B cell (primary cell): ENCODE measurements around the gene SSPN. TPM values are rescaled to one million over a fixed set of nuclear protein-coding genes. Genes with fewer than 3 reads are reported as not detected.

Source experiments
- ATAC-seq: fragments of 200-7000 bp; cut with Tn5 transposase; one replicate; pipeline ENCODE4 v1.10.0; 2021; ENCODE audit warnings: low read depth, mild to moderate bottlenecking, moderate number of reproducible peaks, moderate library complexity
- CTCF ChIA-PET: fragments of 350-600 bp; sonication (Branson Sonifier 250); formaldehyde crosslinking; loops from one replicate; lab custom pipeline; 2021; ENCODE audit warnings: antibody characterized with exemption, inconsistent platforms; lab: Charles Lee
- POLR2A ChIA-PET: fragments of 350-600 bp; sonication (Branson Sonifier 250); formaldehyde crosslinking; loops from one replicate; lab custom pipeline; 2021; ENCODE audit warnings: antibody characterized with exemption; lab: Charles Lee
- DNase-seq: peaks from one replicate; pipeline ENCODE4 v3.0.0; 2013
- H2AFZ ChIP-seq: 2 replicates; pipeline ENCODE4 v1.6.1; 2012; ENCODE audit warnings: mild to moderate bottlenecking, low read depth, low read length; ENCODE audit not compliant: insufficient read depth, poor library complexity, severe bottlenecking
- H3K27ac ChIP-seq, 2 donors: 1 replicate in 1 of 2; 2 replicates in 1 of 2; pipeline ENCODE4 v1.5.1; 2012 to 2013; ENCODE audit warnings: low read length in 2 of 2, mild to moderate bottlenecking in 2 of 2, moderate library complexity in 1 of 2
- H3K27me3 ChIP-seq, 4 experiments: fragments of 200-600 bp in 1 of 4; sonication (generic) in 1 of 4; replicated peaks in 1 of 4; 1 replicate in 2 of 4; 2 replicates in 2 of 4; pipeline versions ENCODE4 v1.6.1 to v1.7.0; 2013 to 2016; ENCODE audit warnings: low read length in 3 of 4, mild to moderate bottlenecking in 2 of 4, mixed read lengths in 1 of 4, moderate library complexity in 1 of 4; ENCODE audit not compliant: insufficient read depth in 4 of 4, control insufficient read depth in 3 of 4; ENCODE audit errors: control extremely low read depth in 1 of 4
- H3K36me3 ChIP-seq, 2 experiments: replicated peaks in 1 of 2; 1 replicate in 1 of 2; 2 replicates in 1 of 2; pipeline versions ENCODE4 v1.6.1 to v1.7.1; 2013; ENCODE audit warnings: low read length in 1 of 2; ENCODE audit not compliant: insufficient read depth in 2 of 2, control insufficient read depth in 1 of 2; ENCODE audit errors: control extremely low read depth in 1 of 2, extremely low read depth in 1 of 2
- H3K4me1 ChIP-seq, 2 donors: fragments of 200-600 bp in 1 of 2; sonication (generic) in 1 of 2; 1 replicate in 1 of 2; 2 replicates in 1 of 2; pipeline versions ENCODE4 v1.5.1 to v1.6.1; 2013 to 2017; ENCODE audit warnings: low read length in 2 of 2; ENCODE audit not compliant: control insufficient read depth in 2 of 2, insufficient read depth in 2 of 2
- H3K4me2 ChIP-seq: replicated peaks from 2 replicates; pipeline ENCODE3; 2012; ENCODE audit warnings: mild to moderate bottlenecking, low read depth, low read length; ENCODE audit not compliant: poor library complexity, severe bottlenecking
- H3K4me3 ChIP-seq, 5 experiments: fragments of 200-600 bp in 1 of 5; sonication (generic) in 1 of 5; 1 replicate in 3 of 5; 2 replicates in 2 of 5; pipeline versions ENCODE4 v1.5.1 to v1.7.0; 2011 to 2016; ENCODE audit warnings: low read length in 4 of 5, mild to moderate bottlenecking in 4 of 5, low read depth in 2 of 5, control low read depth in 1 of 5, moderate library complexity in 1 of 5; ENCODE audit not compliant: insufficient read depth in 1 of 5; ENCODE audit errors: control extremely low read depth in 1 of 5, extremely low read depth in 1 of 5
- H3K79me2 ChIP-seq: fragments of 200-600 bp; sonication (generic); one replicate; pipeline ENCODE4 v1.6.0; 2016; ENCODE audit warnings: low read length; ENCODE audit not compliant: control insufficient read depth, insufficient read depth
- H3K9ac ChIP-seq: fragments of 200-600 bp; sonication (generic); 2 replicates; pipeline ENCODE4 v1.6.1; 2017; ENCODE audit warnings: mild to moderate bottlenecking, low read length, moderate library complexity
- H3K9me3 ChIP-seq, 3 donors: one replicate each; pipeline versions ENCODE4 v1.6.1 to v1.7.1; 2013; ENCODE audit warnings: low read length in 2 of 3; ENCODE audit not compliant: control insufficient read depth in 2 of 3, insufficient read depth in 1 of 3; ENCODE audit errors: control extremely low read depth in 1 of 3
- H4K20me1 ChIP-seq: 2 replicates; pipeline ENCODE4 v1.6.0; 2012; ENCODE audit warnings: mild to moderate bottlenecking, low read length; ENCODE audit not compliant: insufficient read depth, control insufficient read depth, poor library complexity, severe bottlenecking
- H3K27ac Mint-ChIP-seq: one replicate; pipeline ENCODE4 v1.8.0; 2021; ENCODE audit warnings: mixed read lengths
- H3K27me3 Mint-ChIP-seq: one replicate; pipeline ENCODE4 v1.8.0; 2021; ENCODE audit warnings: mixed read lengths
- H3K4me1 Mint-ChIP-seq: one replicate; pipeline ENCODE4 v1.8.0; 2021; ENCODE audit warnings: mixed read lengths
- H3K4me3 Mint-ChIP-seq: one replicate; pipeline ENCODE4 v1.8.0; 2021; ENCODE audit warnings: mixed read lengths
- H3K9me3 Mint-ChIP-seq: one replicate; pipeline ENCODE4 v1.8.0; 2022; ENCODE audit warnings: mixed read lengths; ENCODE audit not compliant: insufficient read depth
- CTCF ChIP-seq: fragments of 200-600 bp; IDR thresholded peaks from one replicate; pipeline ENCODE4 v1.8.0; 2022; ENCODE audit warnings: antibody characterized with exemption, mild to moderate bottlenecking
- EZH2 ChIP-seq: IDR thresholded peaks from 2 replicates; pipeline ENCODE4 v1.6.1; 2012; ENCODE audit warnings: borderline replicate concordance, low read depth, mild to moderate bottlenecking, moderate library complexity, low read length; ENCODE audit not compliant: insufficient read depth, poor library complexity, severe bottlenecking
- WGBS: methylation state at CpG from one replicate; pipeline ENCODE4 v1.1.5; 2013; ENCODE audit warnings: missing lambda C conversion rate; ENCODE audit not compliant: insufficient coverage; 5-methylcytosine and 5-hydroxymethylcytosine counted together
- intact Hi-C: fragments of 100-400 bp; cut with micrococcal nuclease; formaldehyde crosslinking; loops from one replicate; pipeline ENCODE4 v1.10.0; 2022
- polyA plus RNA-seq: library from polyadenylated mRNA; depleted of rRNA; stranded (reverse); fragments of >200 nt; gene quantifications from 2 replicates; pipeline ENCODE4 v1.2.3, GENCODE V29; 2012
- total RNA-seq, 2 donors: library from RNA; stranded (reverse); fragments of 120-200 nt in 1 of 2; gene quantifications; 1 replicate in 1 of 2; 2 replicates in 1 of 2; pipeline versions ENCODE4 v1.2.3 to v1.2.4, GENCODE V29; 2013 to 2022

The SSPN gene
- total and polyA plus RNA-seq, 2 donors (not counting 1 experiment from before 2014, with no cell fraction given), result 18.3 to 19.6 TPM

- Histone ChIP-seq H3K27me3 (no peaks in the 10 kb centered on the region), H2AFZ (peak overlapping the region; percentile 52), H3K9ac (peak overlapping the region; percentile 51), H3K79me2 (no peaks in the 10 kb centered on the region), H3K36me3 (no peaks in the 10 kb centered on the region), H3K9me3 (no peaks in the 10 kb centered on the region), H3K4me2 (peak overlapping the region; percentile 71), H3K27ac (peak overlapping the region; percentile 84 to 88), H3K4me3 (peak overlapping the region; percentile 3 to 53 (median 35)), H3K4me1 (peaks cover 73 to 86% of the 10 kb centered on the region in 2 donors), H4K20me1 (no peaks in the 10 kb centered on the region)
- POLR2A ChIA-PET, result interaction anchor here (0.6 to 6.4 kb wide), 16 partner anchors 11 to 771 kb away, joined by 3 to 117 read pairs (median 4); partner anchors contain the start of genes BHLHE41 and SSPN
- intact Hi-C loops, result loop anchor here (1.0 to 2.0 kb wide), 7 partner anchors 30 to 676 kb away; partner anchors contain the start of gene ITPR2
- peak overlapping the region; percentile 84 for H3K4me3 Mint-ChIP-seq
- no peaks in the 10 kb centered on the region for H3K9me3 Mint-ChIP-seq
- CTCF ChIA-PET, result interaction anchor here (0.8 to 5.2 kb wide), 21 partner anchors 9 to 676 kb away, joined by 3 to 72 read pairs (median 5); partner anchors contain the start of genes BHLHE41, ITPR2 and SSPN
- peak overlapping the region; percentile 99 for H3K27ac Mint-ChIP-seq
- TF ChIP-seq EZH2, result no peak
- TF ChIP-seq CTCF, result no peak
- H3K4me1 Mint-ChIP-seq, result peaks cover 91% of the 10 kb centered on the region
- DNase-seq (peak; percentile 90), ATAC-seq (peak; percentile 81)
- no peaks in the 10 kb centered on the region for H3K27me3 Mint-ChIP-seq
- 19% methylated on average over 14 of the region's 17 CpGs for WGBS
These were observed 39.0 kb upstream of the SSPN start for GRCh38 chr12:26156201-26156871.

GRCh38 chr12:26157001-26157400 lies 38.4 kb upstream of the SSPN start:
- CTCF ChIA-PET, result interaction anchor here (0.8 to 5.2 kb wide), 17 partner anchors 10 to 675 kb away, joined by 3 to 72 read pairs (median 5); partner anchors contain the start of genes BHLHE41, ITPR2 and SSPN
- ATAC-seq (no peak), DNase-seq (no peak)
- Histone ChIP-seq H3K4me2 (peak overlapping the region; percentile 71), H3K79me2 (no peaks in the 10 kb centered on the region), H3K27me3 (no peaks in the 10 kb centered on the region), H2AFZ (peak overlapping the region; percentile 52), H3K27ac (peak overlapping the region; percentile 84 to 88), H3K9ac (peak overlapping the region; percentile 51), H3K4me1 (peaks cover 78 to 92% of the 10 kb centered on the region in 2 donors), H3K36me3 (no peaks in the 10 kb centered on the region), H3K9me3 (peaks cover 0 to 4% (median 0%) of the 10 kb centered on the region in 3 donors), H4K20me1 (no peaks in the 10 kb centered on the region), H3K4me3 (peak overlapping the region in 1 of 5 experiments; percentile 53)
- H3K4me1 Mint-ChIP-seq, result peaks cover 94% of the 10 kb centered on the region
- TF ChIP-seq EZH2, result no peak
- TF ChIP-seq CTCF, result no peak
- POLR2A ChIA-PET, result interaction anchor here (0.5 to 6.4 kb wide), 16 partner anchors 11 to 772 kb away, joined by 3 to 117 read pairs (median 4); partner anchors contain the start of genes BHLHE41 and SSPN
- peak overlapping the region; percentile 99 for H3K27ac Mint-ChIP-seq
- no peaks in the 10 kb centered on the region for H3K9me3 Mint-ChIP-seq
- H3K4me3 Mint-ChIP-seq, result peak overlapping the region; percentile 84
- H3K27me3 Mint-ChIP-seq, result no peaks in the 10 kb centered on the region
- intact Hi-C loops, result loop anchor here (2.0 kb wide), 1 partner anchor 676 kb away; the partner anchor contains the start of gene ITPR2
- WGBS, result 42% methylated on average over 2 of the region's 3 CpGs
